ENCODE measurements around the gene CBX2.

Gene CBX2

DNA sequence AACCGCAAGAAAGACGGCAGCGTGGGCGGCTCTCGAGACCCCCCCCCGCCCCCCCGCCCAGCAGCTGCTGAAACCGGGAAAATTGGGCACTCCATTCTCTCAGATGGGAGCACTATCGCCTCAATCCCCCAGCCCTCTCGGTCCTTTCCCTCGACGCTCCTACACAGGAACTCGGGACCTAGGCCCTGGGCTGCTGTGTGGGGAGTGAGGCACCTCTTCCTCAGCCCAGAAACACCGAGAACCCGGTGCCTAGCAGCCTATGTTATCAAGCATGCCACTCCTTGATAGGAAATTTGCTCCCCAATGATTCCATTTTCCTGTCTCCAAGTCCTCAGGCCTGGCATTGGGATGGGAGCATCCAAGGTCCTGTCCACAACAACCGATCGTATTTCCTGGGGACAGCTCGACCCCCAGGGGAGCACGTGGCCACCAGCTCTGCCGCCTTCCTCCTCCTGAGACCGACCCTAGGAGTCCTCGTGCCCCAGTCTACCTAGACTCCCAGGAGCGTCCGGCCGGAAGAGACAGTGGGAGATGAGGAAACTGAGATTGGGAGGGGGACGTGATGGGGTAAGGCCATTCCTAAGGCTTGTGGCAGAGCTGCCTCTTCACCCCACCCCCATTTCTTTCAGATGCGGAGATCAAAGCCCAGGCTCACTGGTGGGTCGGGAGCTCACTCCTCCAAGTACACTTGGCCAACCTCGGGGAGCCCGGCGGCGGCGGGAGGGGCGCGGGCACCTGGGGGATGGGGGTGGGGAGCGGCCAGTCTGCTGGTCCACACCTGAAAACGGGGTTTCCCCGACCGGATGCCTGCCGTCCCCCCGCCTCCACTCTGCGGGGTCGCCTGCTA, 36.4 kb downstream of the CBX2 start:
- no peak for DNase-seq

DNA sequence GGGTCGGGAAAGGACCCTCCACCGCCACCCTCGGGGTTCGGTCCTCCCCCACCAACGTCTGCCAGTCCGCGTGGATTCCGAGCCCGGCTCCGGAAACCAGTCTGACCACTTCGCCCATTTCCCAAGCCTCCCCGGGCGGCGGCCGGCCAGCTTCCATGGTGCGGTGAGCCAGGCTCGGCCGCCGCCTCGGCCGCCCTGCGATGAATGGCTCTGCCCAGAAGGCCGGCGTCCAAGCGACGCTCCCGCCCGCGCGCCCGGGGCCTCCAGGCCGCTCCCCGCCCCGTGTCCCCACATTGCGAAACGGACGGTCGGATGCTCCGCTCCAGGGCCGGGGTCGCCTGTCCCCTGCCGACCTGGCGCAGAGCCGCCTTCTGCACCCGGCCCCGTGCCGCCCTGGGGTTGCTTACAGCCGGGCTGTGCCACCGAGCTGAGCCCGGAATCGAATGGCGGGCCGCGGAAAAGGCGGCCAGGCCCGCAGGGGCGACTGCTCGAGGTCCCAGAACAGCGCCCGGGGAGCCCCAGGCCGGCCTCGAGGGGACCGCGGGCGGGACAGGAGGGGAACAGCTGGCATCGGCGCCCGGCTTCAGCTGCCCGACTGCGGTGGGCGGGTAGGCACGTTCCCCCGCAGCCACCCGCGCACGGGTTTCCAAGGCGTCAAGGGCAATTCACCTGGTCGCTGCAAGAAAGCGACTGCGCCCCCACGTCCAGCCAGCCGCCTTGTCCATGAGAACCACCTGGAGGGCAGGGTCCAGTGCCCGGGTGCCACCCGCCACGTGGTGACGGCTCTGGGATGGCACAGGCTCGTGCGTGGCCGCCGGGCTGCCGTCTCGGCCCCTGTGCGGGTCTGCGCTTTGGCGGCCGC, 37.3 kb downstream of the CBX2 start:
- DNase-seq: no peak

DNA sequence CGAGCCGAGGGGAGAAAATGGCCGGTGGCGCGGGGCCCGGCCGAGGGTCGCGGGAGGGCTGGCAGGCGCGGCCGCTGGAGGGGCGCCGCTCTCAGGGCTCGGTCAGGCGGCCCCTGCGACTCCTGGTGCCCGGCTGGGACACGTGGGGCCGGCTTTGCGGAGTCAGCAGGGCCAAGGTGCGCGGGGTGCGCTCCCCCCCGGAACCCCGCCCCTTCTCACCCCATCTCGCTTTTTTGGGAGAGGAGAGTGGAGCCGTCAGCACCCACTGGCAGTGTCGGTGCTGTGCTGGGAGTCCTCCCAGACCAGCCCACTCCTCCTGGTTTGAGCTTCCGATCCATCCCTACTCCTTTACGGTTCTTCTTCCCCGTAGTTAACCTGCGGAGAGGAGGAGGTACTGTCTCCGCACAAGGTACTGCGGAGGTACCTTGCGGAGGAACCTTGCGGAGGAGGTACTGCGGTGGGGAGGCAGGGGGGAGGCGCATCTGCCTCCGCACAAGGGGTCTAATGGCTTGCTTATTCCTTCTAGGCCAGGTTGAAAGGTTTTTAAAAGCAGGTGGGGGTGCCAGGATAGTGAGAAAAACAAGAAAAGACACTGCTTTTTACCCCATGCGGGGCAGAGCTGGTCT, 38.0 kb downstream of the CBX2 start:
- DNase-seq: no peak

DNA sequence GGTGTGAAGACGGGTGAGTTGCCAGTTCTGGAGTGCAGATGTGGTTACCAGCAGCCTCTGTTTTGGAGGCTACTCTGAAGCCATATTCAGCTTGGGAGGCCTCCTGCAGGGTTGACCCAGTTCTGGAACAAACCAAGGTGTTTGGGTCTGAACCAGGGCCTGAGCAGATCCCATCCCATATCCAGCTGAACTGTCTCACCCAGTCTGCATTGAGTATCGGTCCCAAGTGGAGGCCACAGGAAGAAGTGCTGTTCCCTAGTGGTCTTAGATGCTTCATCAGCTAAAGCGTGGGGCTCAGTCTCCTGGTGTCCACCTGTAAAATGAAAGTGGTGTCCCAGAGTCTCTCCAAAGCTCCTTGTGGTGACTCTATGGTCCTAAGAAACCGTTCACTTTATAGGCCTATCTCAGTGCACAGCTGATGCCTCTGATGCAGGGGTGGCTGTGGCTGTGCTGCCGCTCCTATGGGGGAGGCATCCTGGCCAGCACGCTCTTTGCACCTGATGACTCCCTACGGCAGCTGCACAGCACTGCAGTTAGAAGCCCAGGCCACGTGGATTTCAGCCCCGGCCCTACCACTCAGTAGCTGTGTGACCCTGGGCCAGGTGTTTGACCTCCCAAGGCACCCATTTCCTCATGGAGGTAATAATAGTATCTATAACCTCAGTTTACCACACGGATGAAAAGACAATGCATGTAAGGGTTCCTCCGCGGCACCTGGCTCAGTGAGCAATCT, 40.2 kb downstream of the CBX2 start:
- no peak for DNase-seq

DNA sequence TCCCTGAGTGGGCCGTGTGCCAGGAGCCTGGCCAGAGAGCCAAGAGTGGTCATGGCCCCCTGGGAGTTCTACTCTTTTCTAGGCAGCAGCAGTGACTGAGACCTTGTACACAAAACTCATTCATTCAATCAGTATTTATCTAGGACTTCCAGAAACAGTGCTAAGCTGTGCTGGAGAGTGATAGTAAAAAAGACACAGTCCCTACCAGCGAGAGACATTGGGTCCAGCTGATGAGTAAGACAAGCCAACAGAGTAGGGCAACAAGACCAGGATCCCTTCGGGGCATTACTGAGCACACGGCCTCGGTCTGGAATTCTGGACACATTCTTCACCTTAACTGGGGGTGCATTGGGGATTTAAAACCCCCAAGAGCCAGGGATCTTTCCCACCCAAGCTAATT, 41.1 kb downstream of the CBX2 start:
- no peak for DNase-seq

DNA sequence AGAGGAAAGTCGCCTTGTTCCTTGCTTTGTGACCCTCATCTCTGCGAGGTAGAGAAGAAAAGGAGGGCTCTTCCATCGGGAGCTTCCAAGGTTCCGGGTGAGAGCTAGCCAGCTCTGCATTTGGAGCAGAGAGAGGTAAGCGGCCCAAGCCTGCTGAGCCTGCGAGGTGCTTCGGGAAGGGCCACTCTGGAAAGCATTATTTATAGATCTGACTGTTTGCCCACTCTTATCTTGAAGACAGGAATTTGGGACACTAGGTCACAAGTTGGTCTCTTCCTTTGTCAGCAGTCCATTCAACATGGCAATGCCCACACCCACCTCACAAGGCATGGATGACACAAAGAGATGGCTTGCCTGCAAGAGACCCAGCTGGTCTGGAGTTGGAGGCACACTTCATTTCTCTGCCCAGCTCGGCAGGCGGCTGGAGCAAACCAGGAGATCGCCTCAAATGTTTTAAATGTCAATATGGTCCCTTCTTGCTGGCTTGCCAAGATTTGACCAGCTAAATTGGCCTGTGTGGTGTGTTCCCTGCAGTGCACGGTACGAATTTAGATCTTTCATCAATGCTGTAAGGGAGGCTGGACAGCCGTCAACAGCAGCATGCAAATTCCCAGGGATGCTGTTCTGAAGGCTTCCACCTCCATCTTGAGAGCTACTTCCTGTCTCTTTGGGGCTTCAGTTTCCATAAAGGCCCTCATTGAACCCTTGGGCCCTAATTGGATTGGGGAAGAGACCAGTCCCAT, 41.8 kb downstream of the CBX2 start:
- no peak for DNase-seq

DNA sequence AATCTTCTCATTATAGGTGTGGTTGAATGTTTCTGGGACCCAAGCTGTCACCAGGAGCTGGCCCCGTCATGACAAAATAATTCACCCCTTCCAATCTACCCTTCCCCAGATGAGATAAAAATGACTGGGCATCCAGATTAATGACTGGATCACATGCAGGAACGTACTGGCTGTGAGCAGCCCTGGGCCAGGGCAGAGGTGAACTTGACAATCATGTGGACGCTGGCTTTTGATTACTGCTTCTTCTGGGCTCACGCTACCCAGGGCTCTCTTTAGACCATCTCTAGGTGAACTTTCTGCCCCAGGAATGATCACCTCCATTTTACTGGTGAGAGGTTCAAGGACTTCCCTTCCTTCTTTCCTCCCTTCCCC, 43.0 kb downstream of the CBX2 start:
- no peak for DNase-seq

DNA sequence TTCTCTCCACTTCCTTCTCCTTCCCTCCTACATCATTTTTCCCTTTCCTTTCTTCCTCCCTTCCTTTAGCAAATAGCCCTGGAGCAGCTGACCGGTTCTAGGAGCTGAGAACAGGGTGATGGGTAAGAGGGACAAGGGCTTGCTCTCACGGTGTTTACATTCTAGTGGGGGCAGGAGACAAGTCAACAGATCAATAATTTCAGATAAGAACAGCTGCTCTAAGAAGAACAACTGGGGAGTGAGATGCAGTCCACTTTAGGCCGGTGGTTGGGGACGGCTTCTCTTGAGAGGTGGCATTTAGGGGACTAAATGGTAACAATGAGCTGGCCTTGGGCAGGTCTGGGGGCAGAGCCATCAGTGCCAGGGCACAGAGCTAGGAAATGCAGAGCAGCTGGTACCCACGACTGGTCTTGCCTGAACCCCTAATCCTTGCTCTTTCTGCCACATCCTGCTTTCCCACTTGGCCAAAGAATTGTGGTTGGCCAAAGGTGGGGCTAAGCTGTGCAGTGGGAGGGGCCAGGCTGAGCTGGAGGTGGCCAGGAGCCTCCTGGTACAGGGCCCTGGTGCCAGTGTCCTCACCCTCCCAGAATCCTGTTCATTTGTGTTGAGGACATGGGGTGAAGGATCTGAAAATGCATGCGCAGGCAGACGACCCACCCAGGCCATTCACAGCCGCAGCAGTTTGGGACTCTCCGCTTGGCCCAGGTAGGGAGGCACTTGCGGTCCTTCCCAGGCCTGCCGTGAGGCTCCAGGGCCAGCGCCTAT, 43.6 kb downstream of the CBX2 start:
- DNase-seq: no peak

DNA sequence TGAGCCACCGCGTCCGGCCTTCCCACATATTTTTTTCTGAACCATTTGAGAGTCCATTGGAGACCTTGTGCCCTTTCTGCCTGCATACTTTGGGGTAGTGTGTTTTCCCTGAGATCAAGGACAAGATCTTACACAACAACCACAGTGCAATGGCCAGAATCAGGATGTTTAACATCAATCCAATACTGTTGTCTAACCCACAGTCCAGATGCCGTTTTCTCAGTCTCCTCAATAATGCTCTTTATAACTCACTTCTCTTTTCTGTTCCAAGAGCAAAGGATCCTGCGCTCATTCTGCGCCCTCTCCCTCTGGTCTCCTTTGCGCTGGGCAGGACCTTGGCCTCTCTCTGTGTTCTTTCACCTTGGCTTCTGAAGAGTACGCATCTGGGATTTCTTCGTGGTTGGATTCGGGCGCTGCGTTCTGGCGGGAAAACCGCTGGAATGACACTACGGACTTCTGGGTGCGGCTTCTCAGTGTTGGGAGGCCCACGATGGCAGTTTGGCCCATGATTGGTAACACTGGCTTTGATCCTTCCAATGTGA, 44.7 kb downstream of the CBX2 start:
- no peak for DNase-seq

DNA sequence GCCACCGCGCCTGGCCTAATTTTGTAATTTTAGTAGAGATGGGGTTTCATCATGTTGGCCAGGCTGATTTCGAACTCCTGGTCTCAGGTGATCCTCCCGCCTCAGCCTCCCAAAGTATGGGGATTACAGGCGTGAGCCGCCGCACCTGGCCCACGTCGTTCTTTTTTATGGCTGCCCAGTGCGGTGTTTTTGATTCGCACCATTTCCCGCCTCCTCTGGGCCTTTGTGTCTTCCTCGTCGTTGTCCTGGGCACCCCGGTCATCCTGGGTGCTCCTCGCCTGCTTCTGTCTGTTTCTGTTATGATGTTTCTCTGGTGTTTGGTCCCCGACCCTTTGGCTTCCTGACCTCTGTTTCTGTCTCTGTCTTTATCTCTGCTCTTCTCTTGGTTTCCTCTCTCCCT, 46.3 kb downstream of the CBX2 start:
- no peak for DNase-seq

DNA sequence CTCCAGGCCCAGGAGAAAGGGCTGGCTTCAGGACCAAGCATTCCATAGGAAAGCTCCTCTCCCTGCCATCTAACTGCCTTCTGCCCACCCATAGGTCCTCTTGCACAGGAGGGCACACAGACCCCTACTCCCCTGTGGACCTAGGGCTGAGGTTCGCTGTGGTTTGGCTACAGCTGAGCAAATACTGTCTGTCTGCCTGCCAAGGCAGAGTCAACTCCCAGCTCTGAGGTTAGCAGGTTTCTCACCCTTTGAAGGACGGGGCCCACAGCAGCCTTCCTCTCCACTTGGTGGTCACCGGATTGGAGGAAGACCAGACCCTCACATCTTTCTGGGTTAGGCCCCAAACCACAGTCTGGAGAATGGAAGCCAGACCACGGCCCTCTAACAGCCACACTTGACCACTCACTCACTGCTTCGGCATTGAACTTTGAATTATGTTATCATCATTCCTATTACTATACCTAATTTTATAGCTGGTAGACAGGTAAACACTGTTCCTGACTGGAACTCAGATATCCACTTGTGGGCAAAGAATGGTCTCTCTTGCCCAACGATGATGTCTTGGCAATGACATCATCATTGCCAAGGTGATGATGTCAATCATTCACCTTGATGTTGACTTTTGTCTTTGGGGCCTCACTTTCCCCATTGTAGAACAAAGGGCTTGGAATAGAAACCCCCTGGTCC, 47.1 kb downstream of the CBX2 start:
- DNase-seq: no peak

DNA sequence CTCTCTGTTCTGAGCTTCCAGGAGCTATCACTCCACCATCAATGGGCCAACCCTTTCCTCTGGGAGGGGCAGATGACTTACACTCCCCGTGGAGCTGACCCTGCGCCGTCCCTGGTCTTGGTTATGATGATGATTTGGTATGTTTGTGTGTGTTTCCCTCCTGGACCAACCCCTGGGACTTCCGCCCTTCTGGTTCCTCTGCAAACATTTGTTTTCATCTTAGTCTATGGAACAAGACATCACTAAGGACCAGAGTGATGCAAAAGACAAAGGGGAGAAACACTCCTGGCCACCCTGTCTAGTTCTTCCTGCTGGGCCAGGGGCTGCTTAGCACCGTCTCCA, 47.6 kb downstream of the CBX2 start:
- no peak for DNase-seq

DNA sequence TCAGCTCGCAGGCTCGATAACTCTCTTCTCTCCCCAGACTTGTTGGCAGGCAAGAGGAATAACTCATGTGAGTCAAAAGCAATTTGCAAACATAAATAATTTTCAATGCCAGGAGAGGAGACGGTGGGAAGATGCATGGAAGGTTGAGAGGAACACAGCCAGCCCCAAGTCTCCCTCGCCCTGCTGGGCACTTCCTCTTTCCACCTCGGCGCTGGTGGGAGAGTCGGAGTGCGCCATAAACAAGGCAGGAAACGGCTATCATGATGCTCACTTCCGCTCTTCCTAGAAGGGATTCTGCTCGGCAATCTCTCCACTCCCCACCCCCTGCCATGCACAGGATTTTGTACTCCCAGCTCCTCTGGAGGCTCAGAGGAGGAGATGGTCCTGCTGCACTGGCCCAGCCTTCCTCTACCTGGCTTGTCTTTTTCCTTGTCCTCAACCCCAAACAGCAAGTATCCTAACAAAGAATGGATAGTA, 48.3 kb downstream of the CBX2 start:
- no peak for DNase-seq

DNA sequence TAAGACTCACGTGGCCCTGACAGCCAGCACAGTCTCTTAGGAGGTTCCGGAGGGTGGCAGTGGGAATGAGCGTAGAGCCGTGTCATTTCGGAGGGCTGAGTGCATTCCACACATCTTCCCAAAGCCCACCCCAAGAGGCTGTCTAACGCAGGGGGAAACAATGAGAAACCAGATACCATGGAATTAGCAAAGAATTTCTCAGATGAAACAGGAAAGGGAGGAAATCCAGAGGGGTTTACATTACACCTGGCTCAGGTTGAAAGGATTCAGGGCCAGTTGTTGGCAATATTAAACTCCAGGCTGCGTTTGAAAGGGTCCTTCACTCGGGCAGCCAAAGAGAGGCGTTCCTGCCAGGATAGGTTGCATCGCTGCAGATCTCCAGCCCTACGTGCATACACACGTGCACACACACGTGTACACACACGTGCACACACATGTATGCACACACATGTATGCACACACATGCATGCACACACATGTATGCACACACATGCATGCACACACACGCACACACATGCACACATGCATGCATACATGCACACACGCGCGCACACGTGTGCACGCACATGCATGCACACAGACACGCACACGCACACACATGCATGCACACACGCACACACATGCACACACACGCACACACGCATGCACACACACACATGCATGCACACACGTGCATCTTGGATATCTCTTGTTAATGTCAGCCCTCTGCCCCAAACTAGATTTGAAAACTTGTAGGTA, 49.1 kb downstream of the CBX2 start:
- DNase-seq: no peak

DNA sequence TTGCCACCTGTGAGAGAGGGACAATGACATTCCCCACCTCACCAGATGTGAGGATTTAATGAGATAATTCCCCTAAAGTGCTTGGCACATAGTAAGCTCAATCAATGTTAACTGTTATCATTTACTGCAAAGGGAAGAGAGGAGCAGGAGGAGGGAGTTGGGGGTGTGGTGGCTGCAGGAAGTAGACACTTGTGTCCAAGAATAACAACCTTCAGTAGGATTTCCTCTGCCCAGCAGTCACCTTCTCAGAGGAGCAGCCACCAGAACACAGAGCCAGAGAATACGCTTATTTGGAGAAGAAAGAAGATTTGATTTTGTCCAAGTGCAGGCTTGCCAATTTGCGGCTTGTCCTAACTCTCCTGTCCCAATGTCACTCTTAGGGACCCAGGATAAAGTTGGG, 51.1 kb downstream of the CBX2 start:
- no peak for DNase-seq

DNA sequence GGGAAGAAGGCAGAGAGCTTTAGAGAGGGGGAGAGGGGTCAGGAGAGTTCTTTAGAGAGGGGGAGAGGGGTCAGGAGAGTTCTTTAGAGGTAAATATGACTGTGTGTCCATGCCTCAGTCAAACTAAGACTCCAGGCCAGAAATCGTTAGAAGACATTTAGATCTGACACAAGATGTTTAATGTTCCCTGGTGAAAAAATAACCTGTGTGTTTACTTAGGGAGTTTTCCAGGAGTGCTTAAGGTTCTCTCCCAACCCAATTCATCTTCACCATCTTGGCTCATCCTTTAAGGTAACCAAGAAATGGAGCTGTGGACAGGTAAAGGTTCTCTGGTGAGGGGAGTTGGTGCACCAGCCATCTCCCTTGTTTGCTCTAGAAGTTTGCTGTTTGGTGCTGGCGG, 51.5 kb downstream of the CBX2 start:
- DNase-seq: no peak

DNA sequence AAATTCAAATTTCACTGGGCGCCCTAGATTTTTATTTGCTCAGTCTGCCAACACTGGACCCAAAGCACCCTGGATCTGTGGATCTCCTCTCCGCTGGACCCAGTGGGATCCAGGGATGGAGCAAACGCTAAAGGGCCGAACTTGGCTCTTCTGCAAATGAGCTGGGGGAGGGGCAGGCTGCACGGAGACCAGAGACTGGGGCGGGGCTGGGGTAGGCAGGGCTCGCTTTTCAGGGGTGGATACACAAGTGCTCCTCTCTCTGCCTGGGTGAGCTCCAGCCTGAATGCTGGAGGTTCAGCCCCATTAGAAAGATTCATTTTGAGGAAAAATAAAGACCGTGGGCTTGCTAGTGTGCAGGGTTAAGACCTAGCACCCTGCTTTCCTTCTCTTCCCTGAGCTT, 52.4 kb downstream of the CBX2 start:
- no peak for DNase-seq

DNA sequence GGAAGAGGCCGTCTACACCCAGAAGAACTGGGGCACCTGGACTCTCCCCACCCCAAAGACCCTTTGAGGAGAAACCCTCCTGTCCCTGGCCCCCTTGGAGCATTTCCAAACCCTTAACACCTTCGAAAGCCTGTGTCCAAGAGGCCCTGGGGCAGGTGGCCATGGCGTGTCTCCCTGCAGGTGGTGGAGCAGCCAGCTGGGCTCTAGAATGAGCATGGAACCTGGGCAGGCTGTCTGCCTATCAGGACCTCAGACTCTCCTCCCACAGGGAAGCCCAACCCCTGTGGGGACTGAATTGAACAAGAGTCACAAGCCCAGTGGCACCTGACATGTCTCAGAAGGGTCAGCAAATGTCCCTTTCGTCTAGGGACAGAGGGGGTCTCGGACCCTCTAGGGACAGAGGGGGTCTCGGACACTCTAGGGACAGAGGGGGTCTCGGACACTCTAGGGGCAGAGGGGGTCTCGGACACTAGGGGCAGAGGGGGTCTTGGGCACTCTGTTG, 52.9 kb downstream of the CBX2 start:
- no peak for DNase-seq
